ENCODE data around the gene RASA3. TPM values are rescaled to one million over a fixed set of nuclear protein-coding genes. Genes with fewer than 3 reads are reported as not detected.
A peak's percentile ranks its signal among the peaks of the same experiment; 100 is the strongest.

Gene RASA3
- total RNA-seq, 1 donor: 36.1 TPM

DNA sequence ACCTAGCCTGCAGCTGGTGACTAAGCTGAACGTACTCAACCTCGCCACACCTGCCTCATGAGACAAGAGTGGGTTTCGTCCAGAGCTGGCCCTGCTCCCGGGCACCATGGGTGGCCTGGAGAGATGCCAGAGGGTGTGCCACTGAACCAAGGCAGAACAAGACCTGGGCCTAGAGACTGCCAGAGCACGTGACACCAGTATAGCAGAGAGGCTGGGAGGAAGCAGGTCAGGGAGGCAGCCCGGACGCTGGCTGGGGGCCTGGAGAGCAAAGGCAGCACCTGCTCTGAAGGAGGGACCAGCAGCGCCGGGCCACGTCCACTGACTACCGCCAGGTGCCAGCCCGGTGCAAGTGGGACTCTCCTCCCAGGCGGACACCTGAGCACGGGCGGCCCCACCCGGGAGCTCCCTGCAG lies 151.2 kb downstream of the RASA3 start:
- DNase-seq (ENCODE audit: low read depth): no peak
- no peak overlapping the region for H3K4me3 ChIP-seq (ENCODE audit: low read depth, low read length)
- TF ChIP-seq, protein P1, sequence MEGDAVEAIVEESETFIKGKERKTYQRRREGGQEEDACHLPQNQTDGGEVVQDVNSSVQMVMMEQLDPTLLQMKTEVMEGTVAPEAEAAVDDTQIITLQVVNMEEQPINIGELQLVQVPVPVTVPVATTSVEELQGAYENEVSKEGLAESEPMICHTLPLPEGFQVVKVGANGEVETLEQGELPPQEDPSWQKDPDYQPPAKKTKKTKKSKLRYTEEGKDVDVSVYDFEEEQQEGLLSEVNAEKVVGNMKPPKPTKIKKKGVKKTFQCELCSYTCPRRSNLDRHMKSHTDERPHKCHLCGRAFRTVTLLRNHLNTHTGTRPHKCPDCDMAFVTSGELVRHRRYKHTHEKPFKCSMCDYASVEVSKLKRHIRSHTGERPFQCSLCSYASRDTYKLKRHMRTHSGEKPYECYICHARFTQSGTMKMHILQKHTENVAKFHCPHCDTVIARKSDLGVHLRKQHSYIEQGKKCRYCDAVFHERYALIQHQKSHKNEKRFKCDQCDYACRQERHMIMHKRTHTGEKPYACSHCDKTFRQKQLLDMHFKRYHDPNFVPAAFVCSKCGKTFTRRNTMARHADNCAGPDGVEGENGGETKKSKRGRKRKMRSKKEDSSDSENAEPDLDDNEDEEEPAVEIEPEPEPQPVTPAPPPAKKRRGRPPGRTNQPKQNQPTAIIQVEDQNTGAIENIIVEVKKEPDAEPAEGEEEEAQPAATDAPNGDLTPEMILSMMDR (IDR thresholded peaks at IDR 0.05; ENCODE audit: insufficient read depth, low read length): no peak

DNA sequence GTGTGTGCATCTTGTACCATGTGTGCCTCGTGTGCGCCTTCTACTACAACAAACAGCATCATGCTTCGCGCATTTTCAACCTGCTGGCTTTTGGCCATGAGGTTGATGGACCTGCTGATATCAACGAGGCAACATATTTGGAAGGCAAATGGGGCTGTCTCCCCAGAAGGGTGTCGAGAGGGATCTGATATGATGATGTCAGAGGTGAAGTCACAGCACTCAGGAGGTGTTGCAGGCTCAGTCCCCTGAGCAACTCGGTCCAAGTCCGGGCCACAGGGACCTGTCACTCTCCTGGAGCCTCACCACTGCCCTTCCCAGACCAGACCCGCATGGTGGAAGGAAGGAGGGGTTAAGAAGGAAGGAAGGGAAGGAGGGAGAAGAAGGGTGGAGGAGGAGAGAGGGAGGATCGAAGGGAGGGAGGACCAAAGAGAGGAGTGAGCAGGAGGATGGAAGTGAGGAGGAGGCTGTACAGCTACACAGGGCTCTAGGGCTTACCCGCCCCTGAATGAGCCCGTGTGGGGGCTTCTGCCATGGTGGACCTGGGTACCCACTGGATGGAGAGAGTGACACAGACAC lies 151.8 kb downstream of the RASA3 start:
- H3K4me3 ChIP-seq (ENCODE audit: low read depth, low read length): no peak overlapping the region
- TF ChIP-seq, protein P1 (IDR thresholded peaks at IDR 0.05; ENCODE audit: insufficient read depth, low read length): no peak
- no peak for DNase-seq (ENCODE audit: low read depth)

DNA sequence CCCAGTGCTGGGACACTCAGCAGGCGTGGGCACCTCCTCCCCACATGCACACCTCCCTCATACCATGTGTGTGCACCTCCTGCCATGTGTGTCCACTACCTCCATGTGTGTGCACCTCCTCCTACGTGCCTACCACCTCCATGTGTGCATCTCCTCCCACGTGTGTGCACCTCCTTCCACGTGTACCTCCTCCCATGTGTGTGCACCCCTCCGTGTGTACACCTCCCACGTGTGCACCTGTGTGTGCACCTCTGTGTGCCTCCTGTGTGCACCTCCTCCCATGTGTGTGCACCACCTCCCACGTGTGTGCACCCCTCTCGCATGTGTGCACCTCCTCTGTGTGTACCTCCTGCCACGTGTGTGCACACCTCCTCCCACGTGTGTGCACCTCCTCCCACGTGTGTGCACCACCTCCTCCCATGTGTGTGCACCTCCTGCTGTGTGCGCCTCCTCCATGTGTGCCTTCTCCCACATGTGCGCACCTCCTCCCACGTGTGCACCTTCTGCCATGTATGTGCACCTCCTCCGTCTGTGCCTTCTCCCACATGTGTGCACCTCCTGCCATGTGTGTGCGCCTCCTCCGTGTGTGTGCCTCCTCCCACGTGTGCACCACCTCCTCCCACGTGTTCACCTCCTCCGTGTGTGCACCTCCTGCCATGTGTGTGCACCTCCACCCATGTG lies 152.5 kb downstream of the RASA3 start:
- no peak overlapping the region for H3K4me3 ChIP-seq (ENCODE audit: low read depth, low read length)
- TF ChIP-seq, protein P1 (IDR thresholded peaks at IDR 0.05; ENCODE audit: insufficient read depth, low read length): no peak
- no peak for DNase-seq (ENCODE audit: low read depth)

DNA sequence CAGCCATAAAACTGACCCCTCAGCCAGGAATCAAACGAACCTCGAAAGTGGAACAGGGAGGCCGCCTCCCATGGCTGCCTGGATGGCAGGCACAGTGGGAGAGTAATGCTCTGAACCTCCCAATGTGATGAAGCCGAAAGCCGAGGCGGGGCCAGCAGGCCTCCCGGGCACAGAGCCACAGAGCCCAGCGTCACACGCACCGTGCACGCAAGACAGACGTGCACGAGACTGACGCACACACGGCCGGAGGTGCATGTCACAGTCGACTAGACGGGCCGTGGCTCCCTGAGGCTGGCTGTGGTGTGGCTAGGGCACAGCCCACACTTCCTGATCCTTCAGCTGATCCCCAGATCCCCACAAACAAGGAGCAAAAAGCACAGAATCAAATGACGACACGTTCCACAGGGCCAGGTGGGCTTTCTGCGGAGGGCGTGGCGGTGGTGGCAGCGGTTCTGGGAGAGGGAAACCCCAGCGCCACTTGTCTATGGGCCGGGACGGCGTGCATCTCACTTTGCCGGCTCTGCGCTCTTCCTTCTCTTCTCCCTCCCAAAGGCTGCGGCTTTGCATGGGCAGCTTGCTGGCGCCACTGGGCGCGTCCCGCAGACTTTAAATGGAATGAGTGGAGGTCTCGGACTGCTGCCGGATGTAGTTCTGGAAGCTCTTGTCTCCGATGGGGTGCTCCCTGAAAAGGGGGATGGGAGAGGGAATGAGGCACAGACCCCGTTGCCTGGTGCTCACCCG lies 153.5 kb downstream of the RASA3 start:
- H3K4me3 ChIP-seq (ENCODE audit: low read depth, low read length): no peak overlapping the region
- DNase-seq (ENCODE audit: low read depth): peak; percentile 31
- TF ChIP-seq, protein P1 (IDR thresholded peaks at IDR 0.05; ENCODE audit: insufficient read depth, low read length): no peak

DNA sequence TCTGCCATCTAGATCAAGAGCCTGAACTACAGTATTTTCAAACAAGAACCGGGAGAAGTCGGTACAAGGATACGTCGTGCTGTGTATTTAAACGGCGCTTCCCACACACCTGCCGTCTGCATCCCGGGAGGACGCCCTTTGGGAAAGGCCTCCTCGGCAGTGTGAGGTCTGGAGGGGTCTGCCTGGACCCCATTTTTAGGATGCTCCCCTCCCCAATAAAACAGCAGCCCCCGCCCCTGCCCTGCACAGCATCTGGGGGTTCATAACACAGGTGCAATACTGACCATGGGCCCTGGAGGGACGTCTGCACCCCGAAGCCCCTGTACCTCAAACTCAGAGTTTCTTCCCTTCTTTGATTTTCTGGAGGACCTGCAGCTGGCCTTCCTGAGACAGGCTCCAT lies 154.4 kb downstream of the RASA3 start:
- TF ChIP-seq, protein P1 (IDR thresholded peaks at IDR 0.05; ENCODE audit: insufficient read depth, low read length): no peak
- no peak overlapping the region for H3K4me3 ChIP-seq (ENCODE audit: low read depth, low read length)
- DNase-seq (ENCODE audit: low read depth): no peak

DNA sequence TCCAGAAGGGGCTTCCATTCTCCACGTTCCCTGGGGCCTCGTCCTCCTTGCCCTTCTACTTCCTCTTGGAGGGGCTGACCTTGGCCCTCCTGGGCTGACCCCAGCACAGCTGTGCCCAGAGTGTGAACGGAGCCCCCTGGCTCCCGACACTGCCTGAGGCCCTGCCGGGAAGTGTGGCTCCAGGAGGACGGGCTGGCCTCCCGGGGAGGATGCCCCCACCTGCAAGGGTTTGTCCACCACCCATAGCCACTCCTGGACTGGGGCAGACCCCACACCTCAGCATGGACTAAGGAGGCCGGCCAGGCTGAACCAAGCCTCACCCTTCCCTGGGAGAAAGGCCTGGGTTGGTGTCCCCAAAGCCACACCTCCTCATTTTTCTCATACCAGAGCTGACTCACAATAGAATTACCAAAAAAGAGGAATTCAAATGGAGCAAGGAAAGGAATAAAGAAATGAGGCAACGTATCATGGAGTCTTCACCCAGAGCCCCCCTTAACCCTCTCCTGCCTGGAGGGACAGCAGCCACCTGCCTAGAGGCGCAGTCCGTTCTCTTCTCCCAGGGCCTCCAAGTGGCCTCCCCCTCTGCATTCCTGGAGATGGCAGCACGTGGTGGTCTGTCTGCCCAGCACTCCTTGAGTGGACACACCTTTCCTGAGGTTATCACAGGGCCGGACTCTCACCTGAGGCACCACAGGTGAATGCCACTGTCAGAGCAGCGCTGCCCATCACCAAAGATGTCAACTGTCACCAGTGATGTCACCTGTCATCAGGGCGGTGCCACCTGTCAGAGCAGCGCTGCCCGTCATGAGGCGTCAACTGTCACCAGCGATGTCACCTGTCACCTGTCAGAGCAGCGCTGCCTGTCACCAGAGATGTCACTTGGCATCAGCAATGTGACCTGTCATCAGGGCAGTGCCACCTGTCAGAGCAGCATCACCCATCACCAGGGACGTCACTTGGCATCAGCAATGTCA lies 155.4 kb downstream of the RASA3 start:
- no peak overlapping the region for H3K4me3 ChIP-seq (ENCODE audit: low read depth, low read length)
- TF ChIP-seq, protein P1 (IDR thresholded peaks at IDR 0.05; ENCODE audit: insufficient read depth, low read length): no peak
- peak; percentile 76 for DNase-seq (ENCODE audit: low read depth)

Data from fibroblast of the aortic adventitia (primary cell).